ENCODE measurements around the gene PLXNA4. TPM values are rescaled to one million over a fixed set of nuclear protein-coding genes. Genes with fewer than 3 reads are reported as not detected.

PLXNA4 gene
- total and polyA plus RNA-seq, 2 donors (not counting 1 experiment from before 2014, with no cell fraction given), result not detected

GRCh38 chr7:132187391-132187790 is 388.9 kb downstream of the PLXNA4 start:
- ChIA-PET POLR2A (no interaction called here), CTCF (no interaction called here)
- no peaks in the 10 kb centered on the region for H3K4me1 ChIP-seq (ENCODE audit: control insufficient read depth in 2 of 2, insufficient read depth in 2 of 2, low read length in 2 of 2)
- no peak overlapping the region for H3K27ac ChIP-seq (ENCODE audit: low read length in 2 of 2)
- H3K79me2 ChIP-seq (ENCODE audit: control insufficient read depth, insufficient read depth, low read length), result no peaks in the 10 kb centered on the region
- no peaks in the 10 kb centered on the region for H4K20me1 ChIP-seq (ENCODE audit: control insufficient read depth, insufficient read depth, low read length, poor library complexity, severe bottlenecking)
- TF ChIP-seq EZH2 (IDR thresholded peaks at IDR 0.05; ENCODE audit: borderline replicate concordance, insufficient read depth, low read depth, low read length, poor library complexity, severe bottlenecking) (no peak), CTCF (IDR thresholded peaks at IDR 0.05) (no peak)
- H3K4me2 ChIP-seq (replicated peaks; ENCODE audit: low read depth, low read length, poor library complexity, severe bottlenecking), result no peak overlapping the region
- intact Hi-C loops (cut with micrococcal nuclease), result no loop called here
- H2AFZ ChIP-seq (ENCODE audit: insufficient read depth, low read depth, low read length, poor library complexity, severe bottlenecking), result no peak overlapping the region
- peaks cover 3% of the 10 kb centered on the region for H3K9me3 Mint-ChIP-seq (ENCODE audit: insufficient read depth)
- H3K4me3 ChIP-seq (ENCODE audit: control extremely low read depth in 1 of 5, extremely low read depth in 1 of 5, insufficient read depth in 1 of 5, low read depth in 2 of 5, low read length in 4 of 5), result no peak overlapping the region
- H3K9ac ChIP-seq (ENCODE audit: low read length), result no peak overlapping the region
- DNase-seq, result no peak
- no peaks in the 10 kb centered on the region for H3K4me1 Mint-ChIP-seq
- H3K9me3 ChIP-seq (ENCODE audit: control extremely low read depth in 1 of 3, control insufficient read depth in 2 of 3, insufficient read depth in 1 of 3, low read length in 2 of 3), result peaks cover 0 to 24% (median 0%) of the 10 kb centered on the region in 3 donors
- H3K4me3 Mint-ChIP-seq, result no peak overlapping the region
- H3K27me3 ChIP-seq (replicated peaks in 1 of 4; ENCODE audit: control extremely low read depth in 1 of 4, control insufficient read depth in 3 of 4, insufficient read depth in 4 of 4, low read length in 3 of 4), result no peaks in the 10 kb centered on the region
- H3K27me3 Mint-ChIP-seq, result peaks cover 5% of the 10 kb centered on the region
- no peaks in the 10 kb centered on the region for H3K36me3 ChIP-seq (replicated peaks in 1 of 2; ENCODE audit: control extremely low read depth in 1 of 2, control insufficient read depth in 1 of 2, extremely low read depth in 1 of 2, insufficient read depth in 2 of 2, low read length in 1 of 2)
- no peak overlapping the region for H3K27ac Mint-ChIP-seq
- ATAC-seq (ENCODE audit: low read depth), result no peak
- WGBS (ENCODE audit: insufficient coverage), result 83% methylated on average over 4 of the region's 6 CpGs

- 95% methylated on average over 6 of the region's 7 CpGs for WGBS (ENCODE audit: insufficient coverage)
- H3K27ac Mint-ChIP-seq, result no peak overlapping the region
- Histone ChIP-seq H3K9me3 (ENCODE audit: control extremely low read depth in 1 of 3, control insufficient read depth in 2 of 3, insufficient read depth in 1 of 3, low read length in 2 of 3) (peaks cover 0 to 24% (median 0%) of the 10 kb centered on the region in 3 donors), H3K79me2 (ENCODE audit: control insufficient read depth, insufficient read depth, low read length) (no peaks in the 10 kb centered on the region), H3K4me3 (ENCODE audit: control extremely low read depth in 1 of 5, extremely low read depth in 1 of 5, insufficient read depth in 1 of 5, low read depth in 2 of 5, low read length in 4 of 5) (no peak overlapping the region), H3K27ac (ENCODE audit: low read length in 2 of 2) (no peak overlapping the region), H2AFZ (ENCODE audit: insufficient read depth, low read depth, low read length, poor library complexity, severe bottlenecking) (no peak overlapping the region), H3K9ac (ENCODE audit: low read length) (no peak overlapping the region), H3K27me3 (replicated peaks in 1 of 4; ENCODE audit: control extremely low read depth in 1 of 4, control insufficient read depth in 3 of 4, insufficient read depth in 4 of 4, low read length in 3 of 4) (no peaks in the 10 kb centered on the region), H4K20me1 (ENCODE audit: control insufficient read depth, insufficient read depth, low read length, poor library complexity, severe bottlenecking) (no peaks in the 10 kb centered on the region), H3K4me1 (ENCODE audit: control insufficient read depth in 2 of 2, insufficient read depth in 2 of 2, low read length in 2 of 2) (no peaks in the 10 kb centered on the region), H3K4me2 (replicated peaks; ENCODE audit: low read depth, low read length, poor library complexity, severe bottlenecking) (no peak overlapping the region), H3K36me3 (replicated peaks in 1 of 2; ENCODE audit: control extremely low read depth in 1 of 2, control insufficient read depth in 1 of 2, extremely low read depth in 1 of 2, insufficient read depth in 2 of 2, low read length in 1 of 2) (no peaks in the 10 kb centered on the region)
- DNase-seq (no peak), ATAC-seq (ENCODE audit: low read depth) (no peak)
- POLR2A ChIA-PET, result no interaction called here
- TF ChIP-seq EZH2 (IDR thresholded peaks at IDR 0.05; ENCODE audit: borderline replicate concordance, insufficient read depth, low read depth, low read length, poor library complexity, severe bottlenecking), result no peak
- TF ChIP-seq CTCF (IDR thresholded peaks at IDR 0.05), result no peak
- H3K4me1 Mint-ChIP-seq, result no peaks in the 10 kb centered on the region
- H3K4me3 Mint-ChIP-seq, result no peak overlapping the region
- CTCF ChIA-PET, result no interaction called here
- H3K27me3 Mint-ChIP-seq, result peaks cover 4% of the 10 kb centered on the region
- intact Hi-C loops (cut with micrococcal nuclease), result no loop called here
- H3K9me3 Mint-ChIP-seq (ENCODE audit: insufficient read depth), result peaks cover 3% of the 10 kb centered on the region
Observed at GRCh38 chr7:132185150-132185549, 391.1 kb downstream of the PLXNA4 start.

All from B cell (primary cell).